GM18951 (cell line): ENCODE results near the gene MGAT3.

ENCODE experiments used
- POLR2A ChIP-seq: IDR thresholded peaks from 4 replicates; pipeline ENCODE4 v1.6.1; 2011; ENCODE audit warnings: mild to moderate bottlenecking; ENCODE audit not compliant: insufficient read length, insufficient read depth; ENCODE audit errors: extremely low read depth
- in situ Hi-C: fragments of 300-500 bp; cut with MboI; formaldehyde crosslinking; loops from one replicate; pipeline ENCODE4 v1.12.0; 2022; ENCODE audit warnings: low sequenced_read_pairs, mixed read lengths, inconsistent platforms; ENCODE audit not compliant: unreplicated experiment

The MGAT3 gene

GRCh38 chr22:39527481-39527961 is 70.7 kb downstream of the MGAT3 start:
- no peak for TF ChIP-seq POLR2A
- in situ Hi-C loops: loop anchor here (25.0 kb wide), 1 partner anchor 810 kb away; the partner anchor contains the start of gene ADSL

GRCh38 chr22:39528080-39528661 is 71.4 kb downstream of the MGAT3 start:
- in situ Hi-C loops: loop anchor here (25.0 kb wide), 1 partner anchor 809 kb away; the partner anchor contains the start of gene ADSL
- TF ChIP-seq POLR2A: no peak

DNA sequence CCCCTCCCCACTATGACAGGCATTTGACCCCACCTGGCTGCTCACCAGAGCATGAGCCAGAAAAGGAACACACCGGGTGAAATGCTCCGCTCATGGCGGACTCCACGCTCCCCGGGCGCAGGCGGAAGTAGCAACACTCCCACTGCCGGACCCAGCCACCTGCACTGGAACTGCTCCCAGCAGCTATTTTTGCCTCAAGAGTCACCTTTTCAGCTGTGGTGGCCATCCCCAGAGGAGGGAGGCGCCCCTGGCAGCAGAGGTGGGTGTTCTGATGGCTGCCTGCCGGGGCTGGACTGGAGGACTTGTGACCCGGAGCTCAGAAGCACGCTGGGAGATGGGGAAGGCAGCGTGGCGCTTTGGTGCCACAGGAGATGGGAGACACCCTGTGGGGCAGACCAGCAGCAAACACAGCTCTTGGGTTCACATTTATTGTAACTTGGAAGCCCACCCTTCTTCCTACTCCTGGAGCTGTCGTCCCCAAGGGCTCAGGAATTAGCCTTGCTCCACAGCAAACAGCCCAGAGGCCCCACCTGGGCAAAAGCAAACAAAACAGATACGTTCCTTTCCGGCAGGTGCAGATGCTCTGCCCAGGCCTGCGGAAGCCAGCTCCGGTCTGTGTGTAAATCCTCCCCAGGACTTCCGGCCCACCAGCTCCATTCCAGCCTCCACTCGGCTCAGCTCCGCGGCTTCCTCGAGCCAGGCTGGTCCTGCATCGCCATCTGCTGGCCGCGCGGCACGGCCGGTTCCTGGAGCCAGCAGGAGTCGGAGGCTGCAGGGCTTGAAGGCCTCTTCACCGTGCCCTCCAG is 72.1 kb downstream of the MGAT3 start:
- peak; percentile 39 for TF ChIP-seq POLR2A
- in situ Hi-C loops: loop anchor here (25.0 kb wide), 1 partner anchor 808 kb away; the partner anchor contains the start of gene ADSL

- TF ChIP-seq POLR2A: no peak
- in situ Hi-C loops: loop anchor here (25.0 kb wide), 1 partner anchor 808 kb away; the partner anchor contains the start of gene ADSL
Observed at GRCh38 chr22:39529487-39529851, 72.7 kb downstream of the MGAT3 start.

DNA sequence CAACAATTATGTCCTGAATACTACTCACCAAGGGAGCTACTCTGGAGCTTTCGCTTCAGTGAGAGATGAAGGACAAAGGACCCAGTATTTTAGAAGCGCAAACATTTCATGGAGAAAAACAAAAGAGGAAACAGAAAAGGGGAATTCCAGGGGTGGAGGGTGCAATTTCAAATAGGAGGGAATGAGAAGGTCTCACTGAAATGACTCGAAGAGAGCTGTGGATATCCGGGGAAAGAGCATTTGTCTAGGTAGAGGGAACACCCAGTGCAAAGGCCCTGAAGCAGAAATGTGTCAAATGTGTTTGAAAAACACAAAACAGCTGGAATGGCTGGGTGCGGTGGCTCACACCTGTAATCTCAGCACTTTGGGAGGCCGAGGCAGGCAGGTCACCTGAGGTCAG is 73.3 kb downstream of the MGAT3 start:
- in situ Hi-C loops: loop anchor here (25.0 kb wide), 1 partner anchor 807 kb away; the partner anchor contains the start of gene ADSL
- TF ChIP-seq POLR2A: no peak

GRCh38 chr22:39530692-39531331 is 74.0 kb downstream of the MGAT3 start:
- peak; percentile 12 for TF ChIP-seq POLR2A
- in situ Hi-C loops: loop anchor here (25.0 kb wide), 1 partner anchor 806 kb away; the partner anchor contains the start of gene ADSL

DNA sequence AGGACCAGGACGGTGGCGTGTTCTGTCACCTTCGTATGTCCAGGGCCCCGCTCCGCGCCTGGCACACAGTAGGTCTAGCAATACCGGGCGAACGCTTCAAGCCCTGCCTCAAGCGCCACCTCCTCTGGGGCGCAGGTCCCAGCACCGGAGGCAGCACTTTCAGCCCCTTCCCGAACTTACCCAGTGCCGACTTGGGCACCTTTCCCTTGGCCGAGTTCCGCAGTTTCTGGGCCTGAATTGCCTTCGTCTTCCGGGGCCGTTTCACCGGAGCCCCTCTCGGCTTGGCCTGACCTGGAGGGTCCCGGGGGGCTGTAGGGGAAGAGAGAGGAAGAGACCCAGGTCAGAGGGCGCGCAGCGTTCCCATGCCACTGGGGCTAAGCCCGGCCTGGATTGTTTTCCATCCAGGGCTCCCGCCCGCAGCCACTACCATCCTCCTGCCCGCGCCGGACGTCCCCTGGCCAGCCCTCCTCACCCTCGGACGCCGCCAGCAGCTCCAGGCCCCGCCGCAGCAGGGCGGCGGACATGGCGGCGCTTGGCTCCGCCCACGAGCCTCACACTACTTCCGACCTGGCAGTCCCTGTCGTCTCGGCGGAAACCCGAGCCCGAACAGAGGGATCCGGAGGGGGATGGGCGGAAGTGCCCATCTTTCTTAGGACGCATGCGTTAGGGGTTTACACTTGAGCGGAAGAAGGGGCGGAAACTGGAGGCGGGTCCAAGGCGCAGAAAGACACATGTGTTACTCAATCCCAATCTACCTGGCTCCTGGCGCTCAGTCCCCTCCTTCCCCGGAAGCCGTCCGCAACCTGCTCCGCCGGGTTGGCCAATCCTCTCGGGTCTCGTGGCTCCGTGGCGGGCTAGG is 75.6 kb downstream of the MGAT3 start, which contains the start of gene RPS19BP1:
Gene RPS19BP1, minus strand, starts transcription at position 534 of the 859 bp plus-strand sequence. Its CDS starts 10 bp downstream, at position 524.
- in situ Hi-C loops: loop anchor here (25.0 kb wide), 1 partner anchor 805 kb away; the partner anchor contains the start of gene ADSL
- peak; percentile 99 for TF ChIP-seq POLR2A

GRCh38 chr22:39534092-39534506 is 77.3 kb downstream of the MGAT3 start:
- in situ Hi-C loops: loop anchor here (25.0 kb wide), 1 partner anchor 803 kb away; the partner anchor contains the start of gene ADSL
- no peak for TF ChIP-seq POLR2A

GRCh38 chr22:39534591-39535356 is 78.0 kb downstream of the MGAT3 start:
- no peak for TF ChIP-seq POLR2A
- in situ Hi-C loops: loop anchor here (5.0 to 25.0 kb wide), 2 partner anchors 498 to 803 kb away; partner anchors contain the start of gene ADSL

GRCh38 chr22:39535357-39535725 is 78.5 kb downstream of the MGAT3 start:
- no peak for TF ChIP-seq POLR2A
- in situ Hi-C loops: loop anchor here (5.0 to 25.0 kb wide), 2 partner anchors 497 to 802 kb away; partner anchors contain the start of gene ADSL

DNA sequence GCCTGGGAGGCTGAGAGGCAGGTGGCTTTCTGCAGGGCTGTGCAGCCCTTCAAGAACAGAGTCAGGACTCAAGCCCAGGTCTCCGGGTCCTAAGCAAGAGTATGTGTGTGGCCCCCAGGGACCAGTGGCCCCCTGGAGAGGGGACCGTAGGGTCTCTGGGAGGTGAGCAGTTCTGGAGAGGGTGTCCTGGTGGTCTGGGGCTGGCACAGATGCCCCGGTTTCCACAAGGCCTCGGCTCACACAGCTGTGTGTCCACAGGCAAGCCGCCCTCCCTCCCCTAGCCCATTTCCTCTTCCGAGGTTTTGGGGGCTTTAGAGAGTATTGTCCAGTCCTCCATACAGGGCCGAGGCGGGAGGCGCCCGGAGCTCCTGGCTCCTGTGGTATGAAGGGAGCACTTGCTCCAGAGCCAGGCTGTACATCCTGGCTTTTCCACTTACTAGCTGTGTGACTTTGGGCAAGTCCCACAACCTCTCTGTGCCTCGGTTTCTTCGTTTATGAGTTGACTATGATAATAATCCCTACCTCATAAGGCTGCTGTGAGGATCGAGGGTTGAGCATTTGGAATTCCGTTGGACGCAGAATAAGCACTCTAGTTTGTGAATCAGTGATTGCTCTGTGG is 79.1 kb downstream of the MGAT3 start:
- in situ Hi-C loops: loop anchor here (5.0 to 25.0 kb wide), 2 partner anchors 496 to 801 kb away; partner anchors contain the start of gene ADSL
- no peak for TF ChIP-seq POLR2A
